Measurements from ENCODE around the gene MB. TPM values are rescaled to one million over a fixed set of nuclear protein-coding genes. Genes with fewer than 3 reads are reported as not detected.

Gene MB
- total and polyA plus RNA-seq, 2 donors from 2014 or later, result 0.84 TPM; not detected in 1

GRCh38 chr22:35606916-35607315 lies 10.2 kb downstream of the MB start:
- no peak for TF ChIP-seq CTCF (IDR thresholded peaks at IDR 0.05; ENCODE audit: borderline replicate concordance, extremely low read depth, insufficient read depth)
- Histone ChIP-seq H3K36me3 (ENCODE audit: control insufficient read depth in 2 of 3, insufficient read depth in 3 of 3, low read length in 3 of 3) (no peaks in the 10 kb centered on the region), H3K27me3 (ENCODE audit: control insufficient read depth, insufficient read depth, low read length) (no peaks in the 10 kb centered on the region), H3K4me3 (ENCODE audit: low read length in 3 of 3) (no peak overlapping the region), H3K27ac (ENCODE audit: low read depth in 2 of 2, low read length in 2 of 2) (no peak overlapping the region), H3K9ac (ENCODE audit: low read length in 3 of 3) (no peak overlapping the region), H3K9me3 (ENCODE audit: control insufficient read depth in 2 of 3, insufficient read depth in 1 of 3, low read length in 3 of 3) (no peaks in the 10 kb centered on the region), H3K4me1 (ENCODE audit: control insufficient read depth in 2 of 3, insufficient read depth in 2 of 3, low read depth in 1 of 3, low read length in 3 of 3) (no peaks in the 10 kb centered on the region)
- FAIRE-seq, result no peak
- intact Hi-C loops (cut with DNase I), result no loop called here
- peak in 1 of 5 donors; percentile 45 for DNase-seq

GRCh38 chr22:35605851-35606481 lies 11.2 kb downstream of the MB start:
- H3K27ac ChIP-seq (ENCODE audit: low read depth in 2 of 2, low read length in 2 of 2), result no peak overlapping the region
- DNase-seq (peak in 1 of 5 donors; percentile 53), FAIRE-seq (no peak)
- no peak for TF ChIP-seq CTCF (IDR thresholded peaks at IDR 0.05; ENCODE audit: borderline replicate concordance, extremely low read depth, insufficient read depth)
- no peak overlapping the region for H3K4me3 ChIP-seq (ENCODE audit: low read length in 3 of 3)
- no peaks in the 10 kb centered on the region for H3K4me1 ChIP-seq (ENCODE audit: control insufficient read depth in 2 of 3, insufficient read depth in 2 of 3, low read depth in 1 of 3, low read length in 3 of 3)
- no peaks in the 10 kb centered on the region for H3K27me3 ChIP-seq (ENCODE audit: control insufficient read depth, insufficient read depth, low read length)
- intact Hi-C loops (cut with DNase I), result no loop called here
- H3K36me3 ChIP-seq (ENCODE audit: control insufficient read depth in 2 of 3, insufficient read depth in 3 of 3, low read length in 3 of 3), result no peaks in the 10 kb centered on the region
- no peaks in the 10 kb centered on the region for H3K9me3 ChIP-seq (ENCODE audit: control insufficient read depth in 2 of 3, insufficient read depth in 1 of 3, low read length in 3 of 3)
- H3K9ac ChIP-seq (ENCODE audit: low read length in 3 of 3), result no peak overlapping the region

- Histone ChIP-seq H3K27me3 (ENCODE audit: control insufficient read depth, insufficient read depth, low read length) (no peaks in the 10 kb centered on the region), H3K9ac (ENCODE audit: low read length in 3 of 3) (no peak overlapping the region), H3K9me3 (ENCODE audit: control insufficient read depth in 2 of 3, insufficient read depth in 1 of 3, low read length in 3 of 3) (no peaks in the 10 kb centered on the region), H3K27ac (ENCODE audit: low read depth in 2 of 2, low read length in 2 of 2) (no peak overlapping the region), H3K36me3 (ENCODE audit: control insufficient read depth in 2 of 3, insufficient read depth in 3 of 3, low read length in 3 of 3) (no peaks in the 10 kb centered on the region), H3K4me1 (ENCODE audit: control insufficient read depth in 2 of 3, insufficient read depth in 2 of 3, low read depth in 1 of 3, low read length in 3 of 3) (no peaks in the 10 kb centered on the region), H3K4me3 (ENCODE audit: low read length in 3 of 3) (no peak overlapping the region)
- DNase-seq (no peak), FAIRE-seq (no peak)
- intact Hi-C loops (cut with DNase I), result no loop called here
- no peak for TF ChIP-seq CTCF (IDR thresholded peaks at IDR 0.05; ENCODE audit: borderline replicate concordance, extremely low read depth, insufficient read depth)
Measured at GRCh38 chr22:35605369-35605680, 11.8 kb downstream of the MB start.
